ENCODE measurements around the gene NAP1L5.

The NAP1L5 gene

DNA sequence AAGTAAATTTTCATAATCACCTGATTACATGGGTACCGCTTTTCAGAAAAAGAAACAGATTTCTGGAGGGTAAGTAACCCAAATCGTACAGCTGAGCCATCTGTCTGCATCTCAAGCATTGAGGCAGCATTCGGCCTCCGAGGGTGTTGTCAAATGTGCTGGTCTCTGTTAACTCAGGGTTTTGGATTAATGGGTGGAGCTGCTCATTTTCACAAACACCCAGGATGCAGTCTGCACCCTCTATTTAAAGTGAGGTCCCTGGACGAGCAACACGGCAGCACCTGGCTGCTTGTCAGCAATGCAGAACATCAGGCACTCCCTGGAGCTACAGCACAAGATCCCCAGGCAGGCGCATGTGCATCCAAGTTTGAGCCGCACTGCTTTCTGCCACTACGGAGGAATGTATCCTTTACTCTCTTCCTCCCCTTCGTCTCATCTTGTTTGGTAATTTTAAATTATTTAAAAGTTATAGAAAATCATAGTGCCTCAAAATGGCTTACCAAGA lies 24.7 kb upstream of the NAP1L5 start:
- DNase-seq (ENCODE audit: low spot score) = no peak

DNA sequence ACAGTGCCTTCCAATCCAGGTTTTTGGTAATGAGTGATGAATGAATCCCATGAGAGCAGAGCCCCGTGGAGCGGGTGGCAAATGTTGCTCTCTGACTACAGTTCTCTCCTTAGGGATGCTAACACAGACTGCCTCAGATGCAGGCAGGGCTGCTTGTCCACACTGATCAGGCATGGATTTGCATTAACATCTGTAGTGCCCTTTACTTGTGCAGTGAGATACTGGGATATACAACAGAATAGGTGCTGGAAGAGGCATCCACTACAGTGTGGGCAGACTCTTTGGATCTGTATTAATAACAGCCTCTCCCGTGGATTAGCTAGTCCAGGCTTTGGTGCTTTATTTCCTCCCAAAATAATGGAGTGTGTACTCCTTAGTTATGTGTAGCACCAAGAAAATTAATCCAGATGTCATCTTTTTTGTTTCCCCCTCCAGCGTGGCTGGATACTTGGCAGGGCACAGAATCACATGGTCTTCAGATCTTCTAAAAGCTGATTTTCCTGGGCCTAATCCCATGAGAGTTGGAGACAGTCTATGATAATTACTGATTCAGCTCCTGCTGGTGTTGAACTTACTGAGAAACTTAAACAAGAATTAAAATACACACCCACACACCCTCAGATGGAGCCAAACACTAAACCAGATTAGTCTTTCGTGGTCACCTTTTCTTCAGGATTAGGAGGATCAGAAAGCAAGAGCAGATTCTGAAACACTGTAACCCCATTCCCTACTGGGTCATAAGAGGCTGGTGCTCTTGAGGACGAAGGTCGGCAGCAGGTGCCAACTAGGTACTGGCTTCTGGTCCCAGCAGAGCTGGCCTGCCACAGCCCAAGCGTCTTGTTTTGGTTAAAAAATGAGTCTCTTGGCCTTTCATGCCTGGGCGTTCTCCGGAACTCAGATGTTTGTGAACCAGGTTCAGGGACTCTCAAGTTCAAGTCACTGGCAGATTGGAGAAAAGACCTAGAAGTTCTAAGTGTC lies 23.1 kb upstream of the NAP1L5 start:
- no peak for DNase-seq (ENCODE audit: low spot score)

DNA sequence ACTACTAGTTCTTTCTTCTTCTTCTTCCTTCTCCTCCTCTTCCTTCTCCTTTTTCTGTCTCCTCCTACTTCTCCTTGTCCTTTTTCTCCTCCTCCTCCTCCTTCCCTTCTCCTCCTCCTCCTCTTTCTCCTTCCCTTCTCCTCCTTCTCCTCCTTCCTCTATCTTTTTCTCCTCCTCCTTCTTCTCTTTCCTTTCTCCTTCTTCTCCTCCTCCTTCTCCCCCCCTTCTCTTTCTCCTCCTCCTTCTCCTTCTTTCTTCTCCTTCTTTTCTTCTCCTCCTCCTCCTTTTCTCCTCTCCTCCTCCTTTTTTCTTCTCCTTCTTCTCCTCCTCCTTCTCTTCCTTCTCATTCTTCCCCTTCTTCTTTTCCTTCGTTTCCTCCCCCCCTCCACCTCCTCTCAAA lies 21.8 kb upstream of the NAP1L5 start:
- DNase-seq (ENCODE audit: low spot score) = no peak

DNA sequence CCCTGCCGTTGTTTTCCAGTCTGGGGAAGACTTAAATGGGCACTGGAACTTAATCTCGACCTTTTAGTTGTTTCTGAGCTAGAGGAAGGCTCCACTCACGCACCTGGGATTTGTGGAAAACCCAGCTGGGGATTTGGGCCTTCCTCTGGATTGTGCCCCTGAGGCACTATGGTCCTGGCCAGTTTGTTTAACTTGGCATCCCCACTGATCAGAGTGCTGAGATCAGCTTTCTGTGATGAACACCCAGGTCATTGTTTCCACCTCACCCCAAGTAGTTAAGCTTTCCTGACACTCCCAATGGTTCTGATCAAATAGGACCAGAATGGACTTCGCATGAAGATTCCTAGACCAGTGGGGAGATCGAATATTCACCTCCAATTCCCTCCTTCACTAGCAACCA lies 20.5 kb upstream of the NAP1L5 start:
- DNase-seq (ENCODE audit: low spot score) = no peak

- DNase-seq (ENCODE audit: low spot score) = no peak
These were observed 16.2 kb upstream of the NAP1L5 start for GRCh38 chr4:88713782-88714181.

DNA sequence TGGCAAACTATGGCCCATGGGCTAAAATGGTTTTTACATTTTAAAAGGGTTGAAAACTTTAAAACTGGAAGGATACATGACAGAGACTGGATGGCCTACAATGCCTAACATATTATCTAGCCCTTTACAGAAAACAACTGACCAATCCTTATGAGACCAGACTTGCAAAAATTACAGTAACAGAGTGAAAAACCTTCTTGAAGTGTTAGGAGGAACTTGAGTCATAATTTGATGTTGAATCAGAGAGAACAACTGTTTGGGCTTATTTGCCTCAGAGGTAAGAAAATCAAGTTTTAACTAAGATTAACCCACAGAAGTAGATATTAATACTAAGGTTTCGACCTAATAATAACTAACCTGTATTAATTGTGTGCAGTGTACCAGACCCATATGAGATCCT lies 12.4 kb upstream of the NAP1L5 start:
- DNase-seq (ENCODE audit: low spot score) = no peak

GRCh38 chr4:88706574-88706973 lies 8.9 kb upstream of the NAP1L5 start:
- peak; percentile 77 for DNase-seq (ENCODE audit: low spot score)

GRCh38 chr4:88705805-88706492 lies 8.3 kb upstream of the NAP1L5 start:
- no peak for DNase-seq (ENCODE audit: low spot score)

GRCh38 chr4:88705223-88705622 lies 7.6 kb upstream of the NAP1L5 start:
- no peak for DNase-seq (ENCODE audit: low spot score)

GRCh38 chr4:88702782-88703181 lies 5.2 kb upstream of the NAP1L5 start:
- DNase-seq (ENCODE audit: low spot score) = no peak

DNA sequence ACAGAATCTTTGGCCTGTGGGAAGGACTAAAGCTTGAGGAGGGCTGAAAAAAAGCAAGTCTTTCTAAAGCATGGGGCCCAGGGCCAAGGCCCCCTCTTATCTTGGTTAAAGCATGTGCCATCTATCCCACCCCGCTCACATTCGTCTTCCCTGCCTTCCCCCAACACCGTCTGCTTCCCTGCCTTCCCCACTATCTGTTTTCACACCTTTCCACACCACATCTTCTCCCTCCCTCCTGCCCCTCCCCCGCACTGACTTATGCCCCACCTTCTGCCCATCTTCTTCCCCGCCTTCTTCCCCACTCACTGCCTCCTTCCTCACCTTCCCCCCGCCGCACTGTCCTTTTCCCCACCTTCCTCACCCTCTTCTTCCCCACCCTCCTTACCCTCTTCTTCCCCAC lies 890 bp upstream of the NAP1L5 start:
- no peak for DNase-seq (ENCODE audit: low spot score)

GRCh38 chr4:88697141-88697540 lies 488 bp downstream of the NAP1L5 start:
- DNase-seq (ENCODE audit: low spot score) = peak; percentile 45

- DNase-seq (ENCODE audit: low spot score) = no peak
These were observed 999 bp downstream of the NAP1L5 start for GRCh38 chr4:88696630-88697029.

GRCh38 chr4:88693792-88694191 lies 3.8 kb downstream of the NAP1L5 start:
- DNase-seq (ENCODE audit: low spot score) = no peak

GRCh38 chr4:88690355-88690754 lies 7.3 kb downstream of the NAP1L5 start:
- DNase-seq (ENCODE audit: low spot score) = no peak

- no peak for DNase-seq (ENCODE audit: low spot score)
These were observed 16.4 kb downstream of the NAP1L5 start for GRCh38 chr4:88681209-88681608.

DNA sequence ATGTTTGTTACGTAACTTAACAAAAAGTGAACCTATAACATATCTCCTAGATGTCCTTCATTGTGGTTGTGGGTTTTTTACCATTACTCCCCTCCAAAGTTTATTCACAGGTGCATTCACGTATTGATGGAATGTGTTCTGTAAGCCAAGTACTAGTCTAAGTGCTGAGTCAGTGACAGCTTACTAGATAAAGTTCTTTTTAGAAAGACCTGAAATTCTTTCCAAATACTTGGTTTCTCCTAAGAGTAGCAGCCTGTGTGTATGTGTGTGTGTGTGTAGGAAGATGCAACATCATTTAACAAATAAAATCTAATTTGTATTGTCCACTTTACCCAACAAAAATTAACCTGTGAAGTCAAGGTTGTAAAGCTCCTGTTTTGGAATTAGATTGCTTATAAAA lies 22.1 kb downstream of the NAP1L5 start:
- DNase-seq (ENCODE audit: low spot score) = no peak

DNA sequence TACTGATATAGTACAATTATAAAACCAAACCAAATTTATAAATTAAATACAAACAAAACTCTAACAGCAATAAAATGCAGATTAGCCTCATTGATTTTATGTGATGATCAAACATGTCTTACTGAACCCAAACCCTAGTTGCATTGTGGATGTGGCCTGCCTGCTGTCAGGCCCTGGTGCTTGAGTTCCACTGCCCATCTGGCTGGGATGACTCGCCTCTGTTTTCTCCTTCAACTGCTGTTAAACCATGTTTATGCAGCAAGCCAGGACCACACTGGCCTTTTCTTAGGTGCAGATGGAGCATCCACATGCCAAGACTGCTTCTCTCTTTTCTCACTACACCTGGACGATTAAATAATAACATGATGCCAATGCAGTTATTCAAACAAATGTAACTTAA lies 22.6 kb downstream of the NAP1L5 start:
- no peak for DNase-seq (ENCODE audit: low spot score)

- DNase-seq (ENCODE audit: low spot score) = no peak
These were observed 23.1 kb downstream of the NAP1L5 start for GRCh38 chr4:88674565-88674964.

DNA sequence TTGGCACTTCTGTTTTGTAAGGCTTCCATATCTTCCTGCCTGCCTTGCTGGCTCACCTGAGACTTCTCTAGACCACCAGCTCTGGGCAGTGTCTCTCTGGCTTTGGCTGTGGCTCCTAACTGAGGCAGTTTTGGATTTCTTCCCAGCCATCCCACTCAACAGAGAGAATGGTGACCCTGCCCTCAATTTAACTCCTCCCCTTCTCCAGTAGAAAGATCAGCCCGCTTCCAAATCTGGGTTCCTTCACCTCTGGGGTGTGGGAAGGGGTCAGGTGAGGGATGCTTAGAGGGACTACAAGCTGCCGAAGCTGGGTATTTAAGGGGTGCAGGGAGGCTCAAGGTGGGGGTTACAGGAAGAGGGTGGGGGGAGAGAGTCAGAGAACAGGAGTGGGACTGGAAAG lies 23.7 kb downstream of the NAP1L5 start:
- DNase-seq (ENCODE audit: low spot score) = no peak

DNA sequence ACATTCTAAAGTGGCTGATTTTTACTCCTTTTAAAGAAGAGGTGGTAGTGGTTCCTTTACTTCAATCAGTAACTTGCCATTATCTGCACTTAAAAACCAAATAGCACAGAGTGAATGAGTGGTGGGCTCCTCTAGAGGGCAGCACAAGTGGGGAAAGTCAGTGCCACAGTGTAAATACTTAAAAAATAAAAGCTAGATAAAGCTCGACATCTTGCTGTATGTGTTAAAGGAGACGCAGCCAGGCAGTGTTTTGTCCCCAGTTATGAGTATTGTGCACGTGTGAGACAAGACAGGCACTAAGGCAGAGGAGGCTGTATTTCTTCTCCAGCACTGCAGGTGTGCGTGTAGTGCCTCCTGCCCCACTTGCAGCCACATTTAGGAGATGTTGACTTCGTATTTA lies 24.6 kb downstream of the NAP1L5 start:
- no peak for DNase-seq (ENCODE audit: low spot score)

- DNase-seq (ENCODE audit: low spot score) = no peak
These were observed 35.9 kb downstream of the NAP1L5 start for GRCh38 chr4:88661739-88662138.

Data from putamen (tissue), 1 donor.